Kidney capillary endothelial cell (primary cell): ENCODE results near the gene DTNB.

Experiments
- DNase-seq: peaks from one replicate; pipeline ENCODE4 v3.0.0-alpha.2; 2018; ENCODE audit warnings: low spot score

Gene DTNB

DNA sequence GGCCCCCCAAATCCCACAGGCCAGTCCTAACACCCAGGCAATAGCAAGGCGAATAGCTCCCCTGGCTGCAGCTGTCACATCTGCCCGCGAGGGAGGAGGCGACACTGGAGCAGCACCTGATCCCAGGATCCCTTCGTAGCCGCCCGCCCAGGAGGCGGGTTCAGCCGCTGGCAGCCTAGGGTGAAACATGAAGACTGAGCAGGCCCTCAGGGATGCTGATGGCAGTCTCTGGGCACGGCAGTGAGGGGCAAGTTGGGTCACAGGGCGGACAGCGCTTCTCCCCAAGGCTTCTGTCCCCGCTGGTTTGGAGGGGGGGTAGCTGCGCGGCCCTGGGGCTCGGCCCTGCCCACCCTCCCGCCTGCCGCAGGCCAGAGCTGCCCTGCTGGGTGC is 333.6 kb downstream of the DTNB start:
- DNase-seq: no peak

GRCh38 chr2:25339211-25339674 is 334.1 kb downstream of the DTNB start:
- DNase-seq: no peak

- no peak for DNase-seq
Measured at GRCh38 chr2:25338401-25338800, 335.0 kb downstream of the DTNB start.

- DNase-seq: no peak
Measured at GRCh38 chr2:25337891-25338290, 335.5 kb downstream of the DTNB start.

DNA sequence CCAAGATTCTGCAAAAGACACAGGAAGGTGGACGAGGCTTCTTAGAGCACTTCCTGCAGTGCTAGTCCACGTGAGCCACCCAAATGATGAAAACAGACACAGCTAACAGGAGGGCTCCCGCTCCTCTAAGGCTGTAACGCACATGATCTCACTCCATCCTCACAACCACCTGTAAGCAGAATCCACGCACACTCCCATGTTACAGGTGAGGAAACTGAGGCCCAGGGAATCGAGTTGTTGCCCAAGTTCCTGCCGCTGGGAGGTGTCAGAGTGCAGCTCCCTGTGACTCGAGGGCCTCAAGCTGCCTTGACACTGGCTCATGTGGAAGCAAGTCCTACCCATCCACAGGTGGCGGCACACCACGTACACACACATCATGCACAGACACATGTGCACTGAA is 336.1 kb downstream of the DTNB start:
- no peak for DNase-seq

- no peak for DNase-seq
Measured at GRCh38 chr2:25336383-25336841, 337.0 kb downstream of the DTNB start.

DNA sequence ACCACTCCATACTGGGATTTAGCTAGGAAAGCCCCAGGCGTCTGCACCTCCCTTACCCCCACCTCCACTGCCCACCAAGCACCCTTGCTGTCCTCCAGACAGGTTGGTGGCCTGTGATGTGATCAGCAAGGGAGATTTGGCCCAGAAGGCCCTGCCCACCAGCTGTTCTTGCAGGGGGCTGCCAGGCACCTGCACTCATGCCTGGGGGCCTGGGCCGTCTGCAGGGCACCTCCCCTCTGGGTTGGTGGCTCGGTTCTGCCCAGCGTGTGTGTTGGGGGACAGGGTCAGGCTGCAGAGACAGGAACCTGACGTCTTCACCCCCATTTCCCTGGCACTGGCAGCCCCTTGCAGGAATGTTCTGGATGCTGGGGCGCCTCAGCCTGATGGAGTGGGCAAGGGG is 337.4 kb downstream of the DTNB start:
- DNase-seq: no peak

DNA sequence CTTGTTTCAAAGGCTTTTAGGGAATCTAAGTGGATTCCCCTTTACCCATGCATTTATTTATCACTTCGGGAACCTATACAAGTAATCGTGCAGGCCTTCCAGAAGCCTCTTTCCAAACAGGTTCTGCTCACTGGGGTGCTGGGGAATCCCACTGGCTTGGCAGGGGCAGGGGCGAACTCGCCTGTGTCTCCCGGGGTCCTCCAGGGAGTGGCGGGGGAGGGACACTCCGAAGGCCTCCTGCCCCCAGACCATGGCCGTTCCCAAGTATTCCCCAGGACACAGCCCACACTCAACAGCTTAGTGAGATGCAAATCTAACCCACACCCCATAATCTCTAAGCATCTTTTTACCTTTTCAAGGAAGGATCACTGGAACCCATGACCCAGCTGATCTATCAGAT is 338.2 kb downstream of the DTNB start:
- no peak for DNase-seq

GRCh38 chr2:25334482-25334881 is 338.9 kb downstream of the DTNB start:
- DNase-seq: no peak

GRCh38 chr2:25333981-25334380 is 339.4 kb downstream of the DTNB start:
- no peak for DNase-seq

- no peak for DNase-seq
Measured at GRCh38 chr2:25332571-25332970, 340.8 kb downstream of the DTNB start.

DNA sequence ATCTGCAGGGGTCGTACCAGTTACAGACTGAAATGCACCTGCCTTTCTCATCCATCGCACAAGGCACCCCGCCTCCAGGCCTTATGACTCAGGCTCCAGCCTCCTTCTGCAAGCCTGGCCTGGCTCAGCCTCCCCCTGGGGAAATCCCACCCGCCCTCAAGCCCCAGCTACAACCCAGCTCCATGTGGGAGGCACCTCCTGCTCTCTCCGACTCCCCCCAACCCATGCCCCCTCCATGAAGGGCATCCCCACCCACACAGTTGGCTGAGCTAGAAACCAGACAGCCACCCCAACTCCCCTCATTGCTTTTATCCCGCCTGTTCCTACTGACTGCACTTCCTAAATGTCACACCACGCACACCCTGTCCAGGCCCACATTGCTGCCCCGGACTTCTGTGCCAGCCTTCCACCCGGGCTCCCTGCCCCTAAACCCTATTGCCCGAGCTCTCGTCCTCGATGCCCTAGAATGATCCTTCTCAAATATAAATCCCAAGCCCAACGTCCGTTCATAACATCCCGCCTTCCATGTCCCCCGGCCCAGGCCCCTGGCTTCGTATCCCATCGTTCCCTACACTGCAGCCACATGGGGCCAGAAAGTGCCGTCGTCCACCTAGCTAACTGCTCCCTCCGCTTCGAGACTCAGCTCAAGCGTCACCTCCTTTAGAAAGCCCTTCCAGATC is 341.6 kb downstream of the DTNB start:
- DNase-seq: no peak

DNA sequence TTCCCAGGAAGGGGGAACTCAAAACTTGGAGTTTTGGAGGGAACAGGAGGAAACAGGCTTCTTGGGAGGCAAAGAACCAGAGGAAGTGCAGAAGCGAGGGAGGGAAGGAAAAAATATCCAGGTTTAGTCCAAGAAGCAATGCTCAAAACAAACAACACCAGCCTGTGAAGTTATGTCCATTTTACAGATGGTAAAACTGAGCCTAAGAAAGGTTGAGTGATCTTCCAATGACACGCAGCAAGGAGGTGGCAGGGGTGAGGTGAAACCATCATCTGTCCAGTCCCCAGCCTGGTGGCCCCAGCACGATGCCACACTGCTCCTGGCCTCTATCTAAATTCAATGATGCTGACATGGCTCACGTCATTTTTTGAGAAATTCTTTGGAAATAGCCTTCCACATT is 342.4 kb downstream of the DTNB start:
- DNase-seq: no peak

DNA sequence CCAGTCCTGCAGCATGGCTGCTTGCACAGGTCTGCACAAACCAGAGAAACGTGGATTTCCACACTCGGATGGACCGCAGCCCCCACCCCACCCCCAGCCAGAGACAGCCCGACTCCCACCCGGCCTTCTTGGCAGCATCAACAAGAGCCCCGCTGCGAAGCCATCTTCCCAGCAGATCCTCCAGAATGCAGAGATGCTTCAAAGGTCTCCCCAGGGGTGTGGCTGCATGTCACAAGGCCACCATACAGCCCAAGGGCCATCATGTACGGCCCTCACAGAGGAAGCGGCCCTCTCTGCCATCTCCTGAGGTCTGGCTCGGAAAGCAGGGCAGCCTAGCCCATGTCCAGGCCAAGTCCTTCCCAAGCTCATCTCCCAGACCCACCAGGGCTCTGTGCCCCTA is 343.1 kb downstream of the DTNB start:
- no peak for DNase-seq

DNA sequence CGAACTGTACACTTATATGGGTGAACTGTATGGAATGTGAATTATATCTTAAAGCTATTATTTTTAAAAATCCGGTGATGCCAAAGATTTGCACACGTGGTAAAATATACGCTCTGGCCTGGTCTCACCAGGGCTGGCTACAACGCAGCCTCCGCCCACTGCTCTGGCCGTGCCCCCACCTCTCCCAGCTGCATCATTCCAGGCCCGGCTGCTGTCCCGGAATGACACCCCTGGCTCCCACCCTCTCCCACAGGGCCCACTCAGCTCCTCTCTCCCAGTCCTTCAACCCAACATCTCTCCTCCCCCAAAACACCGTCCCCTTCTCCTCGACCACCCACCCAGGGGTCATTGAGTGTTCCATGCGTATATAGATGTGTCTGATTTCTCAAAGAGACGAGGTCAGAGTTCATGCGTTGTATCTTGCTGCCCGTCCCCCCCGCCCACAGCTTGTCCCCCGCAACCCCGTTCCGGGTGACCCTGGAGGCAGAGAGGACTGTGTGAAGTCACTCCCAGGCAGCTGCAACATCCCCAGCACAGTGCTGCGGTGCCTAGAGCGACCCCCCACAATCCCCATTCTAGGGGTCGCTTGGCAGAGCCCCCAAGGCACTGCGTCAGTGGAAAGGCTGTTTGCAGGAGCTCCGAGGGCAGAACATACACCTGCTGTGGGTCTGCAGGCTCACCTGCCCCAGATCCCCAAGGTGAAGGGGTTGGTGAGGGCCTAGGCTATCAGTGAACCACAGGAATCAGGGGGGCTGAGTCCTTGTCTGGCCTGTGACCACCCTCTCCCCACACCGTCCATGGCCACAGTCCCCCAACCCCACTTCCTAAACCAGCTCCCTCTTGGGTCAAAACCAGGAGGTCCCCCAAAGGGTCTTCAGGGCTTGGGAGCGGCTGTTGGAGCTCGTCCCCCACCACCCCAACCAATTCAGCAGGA is 345.0 kb downstream of the DTNB start:
- DNase-seq: no peak
